Right cardiac atrium (tissue), 5 donors: ENCODE results near the gene NCKAP5L. TPM values are rescaled to one million over a fixed set of nuclear protein-coding genes. Genes with fewer than 3 reads are reported as not detected.
"Not testable (repeated sequence)": the region's sequence is repeated elsewhere in the genome, so short reads cannot be mapped to it uniquely, and the experiment has no call there.

Source experiments
- ATAC-seq, 2 donors: fragments of 200-7000 bp; cut with Tn5 transposase; one replicate each; pipeline versions ENCODE4 v1.8.0 to v1.9.1; 2020; ENCODE audit warnings: moderate library complexity in 2 of 2, mild to moderate bottlenecking in 1 of 2
- DNase-seq, 3 donors: peaks; one replicate each; pipeline ENCODE4 v3.0.0-alpha.2; 2020
- H3K27ac ChIP-seq: one replicate; pipeline ENCODE4 v1.5.1; 2013; ENCODE audit warnings: mild to moderate bottlenecking, low read length, control low read depth, moderate library complexity
- H3K27me3 ChIP-seq: one replicate; pipeline ENCODE4 v1.6.1; 2013; ENCODE audit not compliant: control insufficient read depth, insufficient read depth
- H3K4me1 ChIP-seq: one replicate; pipeline ENCODE4 v1.6.1; 2013; ENCODE audit warnings: low read length; ENCODE audit not compliant: control insufficient read depth, insufficient read depth
- H3K4me3 ChIP-seq: one replicate; pipeline ENCODE4 v1.5.1; 2013; ENCODE audit warnings: low read length, control low read depth
- H3K9me3 ChIP-seq: one replicate; pipeline ENCODE4 v1.6.1; 2013; ENCODE audit warnings: low read length; ENCODE audit not compliant: control insufficient read depth
- WGBS: extraction: QIAGEN DNeasy Blood & Tissue Kit; methylation state at CpG from one replicate; pipeline ENCODE4 v1.1.7; 2013; 5-methylcytosine and 5-hydroxymethylcytosine counted together
- intact Hi-C, 4 donors: fragments of 100-400 bp; cut with DNase I; formaldehyde crosslinking; loops; one replicate each; pipeline versions ENCODE4 v1.11.0 to v1.14.0; 2022 to 2023
- polyA plus RNA-seq: library from polyadenylated mRNA; stranded (reverse); fragments of 200-250 nt; gene quantifications from one replicate; pipeline ENCODE4 v1.2.3, GENCODE V29; 2013
- total RNA-seq, 4 donors: library from RNA; stranded (reverse); fragmentation: NEBNext Ultra II Directional; extraction: Animal tissue kit (Norgen Biotek cat#: 25700); gene quantifications; one replicate each; pipeline ENCODE4 v1.2.1, GENCODE V29; 2021
- donor health status: healthy with polysubstance abuse.
- donor health status: DM: no; HTN: yes; CAD: no.
- donor health status: DM: no; HTN: no; CAD: no.
- donor health status: DM: no; HTN: yes; CAD: no; lungs with severe emphysema.
- donor health status: DM: yes; HTN: yes; CAD: no.

NCKAP5L gene
- total and polyA plus RNA-seq, 5 donors: 18.1 to 23.2 (median 21.0) TPM

- Histone ChIP-seq H3K27ac (no peak overlapping the region), H3K4me3 (no peak overlapping the region), H3K4me1 (peaks cover 10% of the 10 kb centered on the region), H3K27me3 (no peaks in the 10 kb centered on the region), H3K9me3 (no peaks in the 10 kb centered on the region)
- ATAC-seq: no peak
- WGBS: 84% methylated on average over 13 of the region's 13 CpGs
- DNase-seq: no peak
- intact Hi-C loops: loop anchor here in 3 of 4 donors (5.0 to 10.0 kb wide), 6 partner anchors 77 to 207 kb away; partner anchors contain the start of gene ASIC1 (in 1 of the 3)
Measured at GRCh38 chr12:49865109-49865781, 37.0 kb upstream of the NCKAP5L start.

- WGBS: 63% methylated on average over 2 of the region's 2 CpGs
- DNase-seq (no peak), ATAC-seq (no peak)
- Histone ChIP-seq H3K27ac (no peak overlapping the region), H3K27me3 (no peaks in the 10 kb centered on the region), H3K4me1 (peaks cover 5% of the 10 kb centered on the region), H3K9me3 (no peaks in the 10 kb centered on the region), H3K4me3 (no peak overlapping the region)
- intact Hi-C loops: loop anchor here in 3 of 4 donors (5.0 to 10.0 kb wide), 6 partner anchors 78 to 208 kb away; partner anchors contain the start of gene ASIC1 (in 1 of the 3)
Measured at GRCh38 chr12:49864798-49865090, 36.5 kb upstream of the NCKAP5L start.

GRCh38 chr12:49863946-49864797 is 36.0 kb upstream of the NCKAP5L start:
- no peaks in the 10 kb centered on the region for H3K27me3 ChIP-seq
- peaks cover 3% of the 10 kb centered on the region for H3K4me1 ChIP-seq
- WGBS: 57% methylated on average over 17 of the region's 17 CpGs
- H3K27ac ChIP-seq: no peak overlapping the region
- H3K9me3 ChIP-seq: no peaks in the 10 kb centered on the region
- intact Hi-C loops: loop anchor here in 3 of 4 donors (10.0 kb wide), 3 partner anchors 81 to 201 kb away; partner anchors contain the start of gene ASIC1 (in 1 of the 3)
- H3K4me3 ChIP-seq: no peak overlapping the region
- DNase-seq: no peak
- no peak for ATAC-seq

GRCh38 chr12:49860921-49861320 is 32.7 kb upstream of the NCKAP5L start:
- DNase-seq, H3K4me3 ChIP-seq, H3K27ac ChIP-seq, H3K27me3 ChIP-seq, H3K9me3 ChIP-seq, H3K4me1 ChIP-seq, ATAC-seq: not testable (repeated sequence)
- intact Hi-C loops: loop anchor here in 3 of 4 donors (10.0 kb wide), 3 partner anchors 84 to 204 kb away; partner anchors contain the start of gene ASIC1 (in 1 of the 3)
- 94% methylated on average over 31 of the region's 31 CpGs for WGBS

GRCh38 chr12:49855890-49856289 is 27.7 kb upstream of the NCKAP5L start:
- DNase-seq, ATAC-seq, intact Hi-C loops, H3K27me3 ChIP-seq, H3K27ac ChIP-seq, H3K4me1 ChIP-seq, H3K4me3 ChIP-seq, H3K9me3 ChIP-seq: not testable (repeated sequence)
- 94% methylated on average over 4 of the region's 4 CpGs for WGBS

GRCh38 chr12:49854976-49855375 is 26.8 kb upstream of the NCKAP5L start:
- no peaks in the 10 kb centered on the region for H3K9me3 ChIP-seq
- no peak for ATAC-seq
- 93% methylated on average over 4 of the region's 4 CpGs for WGBS
- no peak overlapping the region for H3K27ac ChIP-seq
- H3K4me3 ChIP-seq: no peak overlapping the region
- intact Hi-C loops: no loop called here
- H3K27me3 ChIP-seq: no peaks in the 10 kb centered on the region
- no peak for DNase-seq
- H3K4me1 ChIP-seq: no peaks in the 10 kb centered on the region

GRCh38 chr12:49853671-49854070 is 25.5 kb upstream of the NCKAP5L start:
- 74% methylated on average over 2 of the region's 2 CpGs for WGBS
- no peak for ATAC-seq
- Histone ChIP-seq H3K4me1 (no peaks in the 10 kb centered on the region), H3K27ac (no peak overlapping the region), H3K4me3 (no peak overlapping the region), H3K27me3 (no peaks in the 10 kb centered on the region), H3K9me3 (no peaks in the 10 kb centered on the region)
- no peak for DNase-seq
- intact Hi-C loops: no loop called here

- Histone ChIP-seq H3K4me3 (no peak overlapping the region), H3K27me3 (no peaks in the 10 kb centered on the region), H3K9me3 (no peaks in the 10 kb centered on the region), H3K27ac (no peak overlapping the region), H3K4me1 (peaks cover 2% of the 10 kb centered on the region)
- no peak for DNase-seq
- intact Hi-C loops: loop anchor here in 1 of 4 donors (10.0 kb wide), 1 partner anchor 192 kb away; no protein-coding TSS in a partner anchor
- ATAC-seq: no peak
- WGBS: 49% methylated on average over 2 of the region's 2 CpGs
Measured at GRCh38 chr12:49847161-49847560, 18.9 kb upstream of the NCKAP5L start.

- DNase-seq (no peak), ATAC-seq (no peak)
- intact Hi-C loops: loop anchor here in 1 of 4 donors (10.0 kb wide), 1 partner anchor 191 kb away; no protein-coding TSS in a partner anchor
- peaks cover 2% of the 10 kb centered on the region for H3K4me1 ChIP-seq
- no peaks in the 10 kb centered on the region for H3K27me3 ChIP-seq
- no peak overlapping the region for H3K27ac ChIP-seq
- WGBS: 85% methylated on average over 2 of the region's 2 CpGs
- no peak overlapping the region for H3K4me3 ChIP-seq
- no peaks in the 10 kb centered on the region for H3K9me3 ChIP-seq
Measured at GRCh38 chr12:49846032-49846431, 17.8 kb upstream of the NCKAP5L start.

- no peak for ATAC-seq
- no peak overlapping the region for H3K27ac ChIP-seq
- intact Hi-C loops: loop anchor here in 2 of 4 donors (5.0 to 10.0 kb wide), 2 partner anchors 67 to 189 kb away; no protein-coding TSS in a partner anchor
Measured at GRCh38 chr12:49843876-49844437, 15.7 kb upstream of the NCKAP5L start.

More at GRCh38 chr12:49843876-49844437, 15.7 kb upstream of the NCKAP5L start:
- DNase-seq: no peak
- Histone ChIP-seq H3K4me3 (no peak overlapping the region), H3K27me3 (no peaks in the 10 kb centered on the region), H3K4me1 (peaks cover 2% of the 10 kb centered on the region), H3K9me3 (no peaks in the 10 kb centered on the region)
- WGBS: 91% methylated on average over 4 of the region's 4 CpGs
